Mesenchymal stem cell (in vitro differentiated cells and primary cell): Measurements from ENCODE around the gene ATG10.

ENCODE experiments used
- DNase-seq: peaks from one replicate; pipeline ENCODE4 v3.0.0-alpha.2; 2013
- H2AFZ ChIP-seq: one replicate; pipeline ENCODE4 v1.6.1; 2013; ENCODE audit warnings: low read depth, mild to moderate bottlenecking, control low read depth, inconsistent platforms, low read length, moderate library complexity
- H2AK5ac ChIP-seq: 2 replicates; pipeline ENCODE4 v1.6.1; 2013; ENCODE audit warnings: low read length, moderate library complexity, mild to moderate bottlenecking, inconsistent platforms; ENCODE audit not compliant: severe bottlenecking
- H2BK120ac ChIP-seq: one replicate; pipeline ENCODE4 v1.6.1; 2013; ENCODE audit warnings: low read depth, mild to moderate bottlenecking, inconsistent platforms, low read length, moderate library complexity
- H2BK12ac ChIP-seq, 2 experiments: one replicate each; pipeline ENCODE4 v1.6.1; 2013; ENCODE audit warnings: inconsistent platforms in 2 of 2, low read length in 2 of 2, mild to moderate bottlenecking in 2 of 2, moderate library complexity in 2 of 2, control low read depth in 1 of 2
- H2BK15ac ChIP-seq: one replicate; pipeline ENCODE4 v1.6.1; 2013; ENCODE audit warnings: mild to moderate bottlenecking, low read depth, inconsistent platforms; ENCODE audit not compliant: poor library complexity, severe bottlenecking
- H2BK5ac ChIP-seq: 2 replicates; pipeline ENCODE4 v1.6.1; 2013; ENCODE audit warnings: low read depth, mild to moderate bottlenecking, low read length, control low read depth, inconsistent platforms; ENCODE audit not compliant: poor library complexity, severe bottlenecking
- H3K14ac ChIP-seq, 2 experiments: one replicate each; pipeline ENCODE4 v1.6.1; 2013; ENCODE audit warnings: inconsistent platforms in 2 of 2, low read length in 2 of 2, control low read depth in 1 of 2, mild to moderate bottlenecking in 1 of 2, moderate library complexity in 1 of 2
- H3K18ac ChIP-seq, 2 experiments: one replicate each; pipeline ENCODE4 v1.6.1; 2013; ENCODE audit warnings: inconsistent platforms in 2 of 2, low read length in 2 of 2, control low read depth in 1 of 2, low read depth in 1 of 2, mild to moderate bottlenecking in 1 of 2
- H3K23ac ChIP-seq, 2 experiments: one replicate each; pipeline ENCODE4 v1.6.1; 2013; ENCODE audit warnings: inconsistent platforms in 2 of 2, low read length in 2 of 2, mild to moderate bottlenecking in 2 of 2, moderate library complexity in 2 of 2, control low read depth in 1 of 2
- H3K27ac ChIP-seq: 2 replicates; pipeline ENCODE4 v1.5.1; 2013; ENCODE audit warnings: mild to moderate bottlenecking, moderate library complexity, low read length, control low read depth, inconsistent platforms; ENCODE audit not compliant: poor library complexity, severe bottlenecking
- H3K27me3 ChIP-seq, 2 experiments: 2 replicates each; pipeline versions ENCODE4 v1.6.1 to v1.7.0; 2013; ENCODE audit warnings: low read length in 2 of 2, mild to moderate bottlenecking in 2 of 2, moderate library complexity in 2 of 2, control low read depth in 1 of 2, inconsistent platforms in 1 of 2; ENCODE audit not compliant: control insufficient read depth in 1 of 2, insufficient read depth in 1 of 2
- H3K36me3 ChIP-seq, 2 experiments: 2 replicates each; pipeline versions ENCODE4 v1.6.1 to v1.7.0; 2013; ENCODE audit warnings: low read length in 2 of 2, control low read depth in 1 of 2, inconsistent platforms in 1 of 2, low read depth in 1 of 2, mild to moderate bottlenecking in 1 of 2; ENCODE audit not compliant: insufficient read depth in 2 of 2, control insufficient read depth in 1 of 2
- H3K4ac ChIP-seq, 2 experiments: one replicate each; pipeline ENCODE4 v1.6.1; 2013; ENCODE audit warnings: inconsistent platforms in 2 of 2, low read length in 2 of 2, mild to moderate bottlenecking in 2 of 2, moderate library complexity in 2 of 2, control low read depth in 1 of 2, low read depth in 1 of 2
- H3K4me1 ChIP-seq: 2 replicates; pipeline ENCODE4 v1.6.1; 2013; ENCODE audit warnings: low read depth, low read length, control low read depth; ENCODE audit not compliant: control insufficient read depth, insufficient read depth
- H3K4me2 ChIP-seq: 2 replicates; pipeline ENCODE4 v1.6.1; 2013; ENCODE audit warnings: low read length, mild to moderate bottlenecking, inconsistent platforms; ENCODE audit not compliant: poor library complexity, severe bottlenecking
- H3K4me3 ChIP-seq, 2 experiments: 2 replicates each; pipeline versions ENCODE4 v1.5.1 to v1.7.0; 2013; ENCODE audit warnings: low read length in 2 of 2, mild to moderate bottlenecking in 2 of 2, control low read depth in 1 of 2, low read depth in 1 of 2; ENCODE audit not compliant: insufficient read depth in 1 of 2
- H3K79me1 ChIP-seq: replicated peaks from 2 replicates; pipeline ENCODE4 v1.6.1; 2013; ENCODE audit warnings: mild to moderate bottlenecking, control low read depth, low read length, inconsistent platforms; ENCODE audit not compliant: poor library complexity, severe bottlenecking
- H3K9ac ChIP-seq: 2 replicates; pipeline ENCODE4 v1.7.0; 2013; ENCODE audit warnings: mild to moderate bottlenecking, low read length, moderate library complexity
- H3K9me3 ChIP-seq: 2 replicates; pipeline ENCODE4 v1.7.0; 2013; ENCODE audit warnings: mild to moderate bottlenecking, low read length; ENCODE audit not compliant: control insufficient read depth
- H4K8ac ChIP-seq: one replicate; pipeline ENCODE4 v1.6.1; 2013; ENCODE audit warnings: inconsistent platforms, mild to moderate bottlenecking, low read length, moderate library complexity
- H4K91ac ChIP-seq: one replicate; pipeline ENCODE4 v1.6.1; 2013; ENCODE audit warnings: mild to moderate bottlenecking, low read length, inconsistent platforms
- WGBS: methylation state at CpG from one replicate; pipeline ENCODE4 v1.1.7; 2013; ENCODE audit warnings: mixed read lengths; 5-methylcytosine and 5-hydroxymethylcytosine counted together

ATG10 gene

DNA sequence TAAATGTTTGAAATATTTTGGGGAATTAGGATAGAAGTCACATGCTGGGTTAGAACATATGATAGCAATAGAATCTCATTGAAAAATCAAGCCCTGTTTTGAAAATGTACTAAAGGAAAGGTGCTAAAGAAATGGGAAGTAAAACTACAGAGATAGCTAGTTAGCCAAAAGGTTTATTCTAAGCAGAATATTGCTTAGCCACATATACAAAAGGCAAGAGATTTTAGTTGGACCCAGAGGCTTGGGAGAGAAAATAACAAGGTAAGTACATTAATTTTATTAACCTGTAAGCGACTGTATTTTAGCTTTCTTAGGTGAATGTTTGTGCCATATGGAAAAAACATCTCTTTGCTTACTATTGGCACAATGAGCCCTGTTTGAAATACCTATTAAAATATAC is 198.1 kb downstream of the ATG10 start:
- H2BK12ac ChIP-seq = no peak overlapping the region
- H3K4me3 ChIP-seq = no peak overlapping the region
- H4K8ac ChIP-seq = no peak overlapping the region
- H2BK5ac ChIP-seq = no peak overlapping the region
- no peak overlapping the region for H3K4me2 ChIP-seq
- H2AK5ac ChIP-seq = no peak overlapping the region
- peaks cover 2% of the 10 kb centered on the region for H3K4me1 ChIP-seq
- no peak overlapping the region for H3K23ac ChIP-seq
- no peak overlapping the region for H3K9ac ChIP-seq
- H3K79me1 ChIP-seq = no peaks in the 10 kb centered on the region
- H2BK120ac ChIP-seq = no peak overlapping the region
- H3K36me3 ChIP-seq = no peaks in the 10 kb centered on the region
- no peak overlapping the region for H2BK15ac ChIP-seq
- no CpG with 5 or more reads among the region's 1 CpG for WGBS
- H3K27me3 ChIP-seq = no peaks in the 10 kb centered on the region
- H4K91ac ChIP-seq = no peak overlapping the region
- H3K4ac ChIP-seq = no peak overlapping the region
- no peak overlapping the region for H3K14ac ChIP-seq
- DNase-seq = no peak
- H2AFZ ChIP-seq = no peak overlapping the region
- H3K18ac ChIP-seq = no peak overlapping the region
- H3K9me3 ChIP-seq = no peaks in the 10 kb centered on the region
- H3K27ac ChIP-seq = no peak overlapping the region

DNA sequence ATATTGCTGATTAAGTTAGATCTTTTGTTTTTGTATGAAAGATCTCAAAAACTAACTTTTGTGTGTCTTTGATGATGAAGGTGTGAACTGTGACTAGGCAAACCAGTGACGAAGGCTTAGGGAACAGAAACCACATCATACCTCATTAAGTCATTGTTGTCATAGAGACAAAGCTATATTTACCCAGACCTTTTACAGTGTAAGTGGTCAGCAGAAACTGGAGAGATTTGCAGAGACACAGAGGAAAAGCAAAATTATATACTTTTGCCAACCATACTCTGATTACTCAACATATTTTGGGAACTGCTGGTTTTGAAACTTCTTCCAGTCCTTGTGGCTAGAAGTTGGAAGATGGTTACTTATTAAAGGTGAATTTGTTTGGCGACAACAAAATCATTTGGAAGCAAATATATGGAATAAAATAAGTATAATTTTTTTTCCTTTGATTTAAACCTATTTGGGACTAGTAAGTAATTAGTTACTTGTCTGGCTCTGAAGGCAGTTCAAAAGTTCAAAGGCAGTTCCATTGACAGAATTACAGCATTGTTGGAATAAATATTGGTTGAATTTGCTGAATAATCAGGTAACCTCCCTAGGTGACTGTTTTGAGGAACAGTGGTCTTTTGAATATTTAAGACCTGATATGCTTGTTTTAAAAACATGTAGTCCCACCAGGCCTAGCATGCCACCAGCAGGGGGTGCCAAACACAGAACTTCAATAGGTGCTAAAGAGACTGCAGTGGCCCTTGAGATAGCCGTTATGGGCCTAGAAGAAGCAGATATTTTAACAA is 202.5 kb downstream of the ATG10 start:
- H4K8ac ChIP-seq = no peak overlapping the region
- no peak overlapping the region for H4K91ac ChIP-seq
- H3K4me3 ChIP-seq = no peak overlapping the region
- no peak overlapping the region for H2BK12ac ChIP-seq
- H3K27ac ChIP-seq = no peak overlapping the region
- WGBS = 87% methylated on average over 1 of the region's 3 CpGs
- H2AFZ ChIP-seq = no peak overlapping the region
- H3K23ac ChIP-seq = no peak overlapping the region
- H2BK120ac ChIP-seq = no peak overlapping the region
- H3K4me2 ChIP-seq = no peak overlapping the region
- H3K9me3 ChIP-seq = no peaks in the 10 kb centered on the region
- no peak overlapping the region for H3K4ac ChIP-seq
- no peaks in the 10 kb centered on the region for H3K79me1 ChIP-seq
- H3K9ac ChIP-seq = peak overlapping the region; percentile 88
- no peaks in the 10 kb centered on the region for H3K4me1 ChIP-seq
- no peak overlapping the region for H2BK15ac ChIP-seq
- H3K27me3 ChIP-seq = no peaks in the 10 kb centered on the region
- no peak overlapping the region for H3K18ac ChIP-seq
- H3K14ac ChIP-seq = no peak overlapping the region
- no peaks in the 10 kb centered on the region for H3K36me3 ChIP-seq
- peak; percentile 95 for DNase-seq
- no peak overlapping the region for H2BK5ac ChIP-seq
- H2AK5ac ChIP-seq = no peak overlapping the region

DNA sequence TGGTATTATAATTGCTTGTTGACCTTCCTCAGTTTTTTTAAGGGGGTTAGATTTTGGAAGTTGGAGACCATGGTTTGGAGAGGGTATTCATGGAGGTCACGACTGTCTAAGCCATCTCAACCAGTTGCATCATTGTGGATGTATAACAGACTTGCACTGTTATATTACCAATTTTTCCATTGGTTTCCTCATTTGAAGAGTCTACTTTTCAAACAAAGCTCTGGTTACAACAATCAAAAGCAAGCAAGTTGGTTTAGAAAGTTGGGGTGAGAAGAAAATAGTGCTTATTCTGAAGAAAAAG is 203.0 kb downstream of the ATG10 start:
- DNase-seq = no peak
- H2BK12ac ChIP-seq = no peak overlapping the region
- no peaks in the 10 kb centered on the region for H3K27me3 ChIP-seq
- H3K27ac ChIP-seq = no peak overlapping the region
- H3K9ac ChIP-seq = peak overlapping the region; percentile 88
- H2AFZ ChIP-seq = no peak overlapping the region
- H3K14ac ChIP-seq = no peak overlapping the region
- H3K4ac ChIP-seq = no peak overlapping the region
- no peak overlapping the region for H3K4me2 ChIP-seq
- H3K23ac ChIP-seq = no peak overlapping the region
- H2BK5ac ChIP-seq = no peak overlapping the region
- H4K91ac ChIP-seq = no peak overlapping the region
- WGBS = no CpG with 5 or more reads among the region's 1 CpG
- no peaks in the 10 kb centered on the region for H3K79me1 ChIP-seq
- no peak overlapping the region for H2AK5ac ChIP-seq
- H3K18ac ChIP-seq = no peak overlapping the region
- H3K36me3 ChIP-seq = no peaks in the 10 kb centered on the region
- no peaks in the 10 kb centered on the region for H3K4me1 ChIP-seq
- H2BK120ac ChIP-seq = no peak overlapping the region
- no peak overlapping the region for H2BK15ac ChIP-seq
- no peak overlapping the region for H3K4me3 ChIP-seq
- H3K9me3 ChIP-seq = no peaks in the 10 kb centered on the region
- no peak overlapping the region for H4K8ac ChIP-seq

DNA sequence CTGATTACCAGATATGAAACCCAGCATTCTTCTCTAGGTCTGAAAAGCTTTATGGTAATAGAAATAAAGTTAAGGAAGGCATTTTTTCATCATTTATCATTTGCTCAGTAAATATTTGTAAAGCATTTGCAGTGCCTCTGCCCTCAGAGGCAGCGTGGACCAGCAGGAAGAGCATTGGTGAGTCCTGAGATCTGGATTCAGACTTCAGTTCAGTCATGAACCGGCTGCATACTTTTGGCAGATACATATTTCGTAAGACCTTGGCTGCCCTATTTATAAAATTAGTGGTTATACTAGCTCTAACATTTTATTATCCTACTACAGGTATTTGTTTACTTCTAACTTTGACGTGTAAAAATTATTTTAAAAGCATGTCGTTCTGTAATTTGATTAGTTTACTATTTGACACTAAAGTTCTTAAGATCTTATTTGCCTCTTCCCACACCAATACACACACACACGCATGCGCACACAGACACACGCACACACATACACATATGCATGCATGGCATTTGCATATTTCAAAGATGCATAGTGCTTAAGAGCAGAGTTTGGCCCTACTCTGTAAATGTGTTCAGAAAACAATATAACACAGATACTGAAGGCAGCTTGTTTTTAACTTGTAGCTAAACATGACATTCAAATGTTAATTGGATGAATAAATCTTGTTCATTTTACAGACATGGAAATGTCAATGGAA is 204.4 kb downstream of the ATG10 start:
- Histone ChIP-seq H3K4ac (no peak overlapping the region), H3K36me3 (no peaks in the 10 kb centered on the region), H4K91ac (no peak overlapping the region), H2BK120ac (no peak overlapping the region), H3K9ac (no peak overlapping the region), H3K27me3 (no peaks in the 10 kb centered on the region), H3K27ac (no peak overlapping the region), H3K23ac (no peak overlapping the region), H3K4me1 (no peaks in the 10 kb centered on the region), H2BK15ac (no peak overlapping the region), H3K4me2 (no peak overlapping the region), H3K9me3 (no peaks in the 10 kb centered on the region), H4K8ac (no peak overlapping the region), H3K4me3 (no peak overlapping the region), H3K18ac (no peak overlapping the region), H3K79me1 (no peaks in the 10 kb centered on the region), H2BK12ac (no peak overlapping the region), H2BK5ac (no peak overlapping the region), H2AK5ac (no peak overlapping the region), H2AFZ (no peak overlapping the region), H3K14ac (no peak overlapping the region)
- no peak for DNase-seq
- 100% methylated on average over 2 of the region's 8 CpGs for WGBS
